HepG2 (cell line): ENCODE data around the gene AHSG. TPM values are rescaled to one million over a fixed set of nuclear protein-coding genes. Genes with fewer than 3 reads are reported as not detected.
A peak's percentile ranks its signal among the peaks of the same experiment; 100 is the strongest.

Source experiments
- AHR ChIP-seq: IDR thresholded peaks from 2 replicates; pipeline ENCODE4 v1.6.1; 2018; ENCODE audit warnings: missing genetic modification reagents, missing compliant biosample characterization
- FOXA3 ChIP-seq: IDR thresholded peaks from 2 replicates; pipeline ENCODE4 v1.6.1; 2016; ENCODE audit warnings: missing genetic modification reagents, missing compliant biosample characterization
- HNRNPL ChIP-seq: fragments of 200-400 bp; formaldehyde crosslinking; IDR thresholded peaks from 2 replicates; pipeline ENCODE4 v1.6.1; 2017; ENCODE audit warnings: mild to moderate bottlenecking, low read depth, low read length
- KDM6A ChIP-seq: IDR thresholded peaks from 2 replicates; pipeline ENCODE4 v1.6.1; 2016; ENCODE audit warnings: low read depth
- MXI1 ChIP-seq: IDR thresholded peaks from 3 replicates; pipeline ENCODE4 v1.6.1; 2012; ENCODE audit warnings: low read depth, low read length, inconsistent platforms, borderline replicate concordance
- NR2F6 ChIP-seq, 2 experiments: IDR thresholded peaks; 2 replicates each; pipeline ENCODE4 v1.6.1; 2016; ENCODE audit warnings: antibody characterized with exemption in 1 of 2, mild to moderate bottlenecking in 1 of 2
- RBM39 ChIP-seq: fragments of 200-400 bp; formaldehyde crosslinking; IDR thresholded peaks from one replicate; pipeline ENCODE4 v1.6.1; 2018; ENCODE audit warnings: antibody characterized with exemption, mild to moderate bottlenecking, low read depth, low read length; ENCODE audit not compliant: poor library complexity, severe bottlenecking
- SALL1 ChIP-seq: sonication (generic); formaldehyde crosslinking; IDR thresholded peaks from 2 replicates; pipeline ENCODE4 v1.8.0; 2022; ENCODE audit warnings: mild to moderate bottlenecking, missing genetic modification reagents
- SMC3 ChIP-seq: IDR thresholded peaks from 2 replicates; pipeline ENCODE4 v1.6.1; 2011; ENCODE audit warnings: low read length, improper control_type of control experiment
- ZBTB20 ChIP-seq: sonication (generic); formaldehyde crosslinking; IDR thresholded peaks from 2 replicates; pipeline ENCODE4 v1.8.1; 2023; ENCODE audit warnings: missing genetic modification reagents, low read depth, mild to moderate bottlenecking, borderline replicate concordance
- ZNF274 ChIP-seq: sonication (generic); formaldehyde crosslinking; IDR thresholded peaks from 2 replicates; pipeline ENCODE4 v1.5.1; 2020; ENCODE audit warnings: mild to moderate bottlenecking, missing genetic modification reagents
- ZNF605 ChIP-seq: sonication (generic); formaldehyde crosslinking; IDR thresholded peaks from 2 replicates; pipeline ENCODE4 v1.8.0; 2022; ENCODE audit warnings: mild to moderate bottlenecking, missing genetic modification reagents
- ZNF607 ChIP-seq: sonication (generic); formaldehyde crosslinking; IDR thresholded peaks from 2 replicates; pipeline ENCODE4 v1.5.1; 2020; ENCODE audit warnings: missing genetic modification reagents, mild to moderate bottlenecking, borderline replicate concordance
- polyA plus RNA-seq, 8 experiments: library from polyadenylated mRNA; depleted of rRNA in 3 of 8; stranded (reverse) in 7 of 8; unstranded in 1 of 8; fragments of >200 nt; fragmentation: Illumina TruSeq in 4 of 8; extraction: Trizol in 4 of 8; gene quantifications; 2 replicates each; pipeline versions ENCODE4 v1.2.1 to v1.2.3, GENCODE V29; 2011 to 2016; ENCODE audit warnings: low read depth in 4 of 8, missing spikeins in 1 of 8, mixed read lengths in 1 of 8; ENCODE audit not compliant: insufficient read depth in 1 of 8
- total RNA-seq, 5 experiments: library from RNA; depleted of rRNA; stranded (reverse); fragments of >200 nt; fragmentation: Illumina TruSeq; extraction: Trizol; gene quantifications; 2 replicates each; pipeline ENCODE4 v1.2.3, GENCODE V29; 2016; ENCODE audit warnings: low read depth in 1 of 5
- TF ChIP-seq, protein P1 (sequence below): sonication (generic); formaldehyde crosslinking; IDR thresholded peaks from 2 replicates; pipeline ENCODE4 v1.5.1; 2020; ENCODE audit warnings: mild to moderate bottlenecking, missing genetic modification reagents, moderate library complexity
- TF ChIP-seq, protein P2 (sequence below): sonication (generic); formaldehyde crosslinking; IDR thresholded peaks from 2 replicates; pipeline ENCODE4 v1.4.0; 2020; ENCODE audit warnings: missing genetic modification reagents, borderline replicate concordance
- TF ChIP-seq, protein P3 (sequence below): sonication (generic); formaldehyde crosslinking; IDR thresholded peaks from 2 replicates; pipeline ENCODE4 v1.9.0; 2021; ENCODE audit warnings: mild to moderate bottlenecking, missing genetic modification reagents

AHSG gene
- total and polyA plus RNA-seq, 2 of the 13 experiments (the other 11 are each of a cell fraction or from before 2014, with no cell fraction given) = 2,043 to 19,152 TPM

DNA sequence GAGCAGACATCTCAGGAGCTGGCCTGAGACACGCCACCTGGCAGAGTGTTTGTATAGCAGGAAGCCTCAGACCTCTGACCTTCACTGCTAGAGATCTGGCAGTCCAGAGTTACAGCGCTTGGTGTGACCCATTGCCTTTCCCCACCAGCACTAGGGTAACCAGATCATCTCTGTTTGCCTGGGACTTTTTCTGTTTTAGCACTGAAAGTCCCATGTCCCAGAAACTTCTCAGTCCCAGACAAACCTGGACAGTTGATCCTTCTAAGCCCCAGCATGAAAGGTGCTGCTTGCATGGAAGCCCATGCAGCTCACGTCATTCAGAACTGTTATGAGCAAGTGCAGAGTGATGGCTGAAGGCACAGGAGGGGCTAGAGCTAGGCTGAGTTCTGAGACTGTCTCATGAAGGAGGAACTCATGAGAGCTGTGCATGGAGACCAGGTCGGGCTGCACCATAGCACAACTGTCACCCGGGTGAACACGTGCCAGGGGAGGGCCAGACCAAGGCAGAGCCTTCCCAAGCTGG is 18.2 kb upstream of the AHSG start (continued):
- peak; percentile 10; the same call in 1 of the 3 replicates for TF ChIP-seq MXI1
- TF ChIP-seq ZNF607 (CRISPR knock-in tag) = no peak
- TF ChIP-seq KDM6A (CRISPR knock-in tag) = no peak
- 0 out of 2 replicates have a peak, but pooled peaks have one; percentile 19 for TF ChIP-seq HNRNPL
- TF ChIP-seq, protein P1, sequence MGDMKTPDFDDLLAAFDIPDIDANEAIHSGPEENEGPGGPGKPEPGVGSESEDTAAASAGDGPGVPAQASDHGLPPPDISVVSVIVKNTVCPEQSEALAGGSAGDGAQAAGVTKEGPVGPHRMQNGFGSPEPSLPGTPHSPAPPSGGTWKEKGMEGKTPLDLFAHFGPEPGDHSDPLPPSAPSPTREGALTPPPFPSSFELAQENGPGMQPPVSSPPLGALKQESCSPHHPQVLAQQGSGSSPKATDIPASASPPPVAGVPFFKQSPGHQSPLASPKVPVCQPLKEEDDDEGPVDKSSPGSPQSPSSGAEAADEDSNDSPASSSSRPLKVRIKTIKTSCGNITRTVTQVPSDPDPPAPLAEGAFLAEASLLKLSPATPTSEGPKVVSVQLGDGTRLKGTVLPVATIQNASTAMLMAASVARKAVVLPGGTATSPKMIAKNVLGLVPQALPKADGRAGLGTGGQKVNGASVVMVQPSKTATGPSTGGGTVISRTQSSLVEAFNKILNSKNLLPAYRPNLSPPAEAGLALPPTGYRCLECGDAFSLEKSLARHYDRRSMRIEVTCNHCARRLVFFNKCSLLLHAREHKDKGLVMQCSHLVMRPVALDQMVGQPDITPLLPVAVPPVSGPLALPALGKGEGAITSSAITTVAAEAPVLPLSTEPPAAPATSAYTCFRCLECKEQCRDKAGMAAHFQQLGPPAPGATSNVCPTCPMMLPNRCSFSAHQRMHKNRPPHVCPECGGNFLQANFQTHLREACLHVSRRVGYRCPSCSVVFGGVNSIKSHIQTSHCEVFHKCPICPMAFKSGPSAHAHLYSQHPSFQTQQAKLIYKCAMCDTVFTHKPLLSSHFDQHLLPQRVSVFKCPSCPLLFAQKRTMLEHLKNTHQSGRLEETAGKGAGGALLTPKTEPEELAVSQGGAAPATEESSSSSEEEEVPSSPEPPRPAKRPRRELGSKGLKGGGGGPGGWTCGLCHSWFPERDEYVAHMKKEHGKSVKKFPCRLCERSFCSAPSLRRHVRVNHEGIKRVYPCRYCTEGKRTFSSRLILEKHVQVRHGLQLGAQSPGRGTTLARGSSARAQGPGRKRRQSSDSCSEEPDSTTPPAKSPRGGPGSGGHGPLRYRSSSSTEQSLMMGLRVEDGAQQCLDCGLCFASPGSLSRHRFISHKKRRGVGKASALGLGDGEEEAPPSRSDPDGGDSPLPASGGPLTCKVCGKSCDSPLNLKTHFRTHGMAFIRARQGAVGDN (CRISPR knock-in tag) = peak; percentile 86
- no peak for TF ChIP-seq SMC3
- no peak for TF ChIP-seq ZBTB20
- TF ChIP-seq, protein P2, sequence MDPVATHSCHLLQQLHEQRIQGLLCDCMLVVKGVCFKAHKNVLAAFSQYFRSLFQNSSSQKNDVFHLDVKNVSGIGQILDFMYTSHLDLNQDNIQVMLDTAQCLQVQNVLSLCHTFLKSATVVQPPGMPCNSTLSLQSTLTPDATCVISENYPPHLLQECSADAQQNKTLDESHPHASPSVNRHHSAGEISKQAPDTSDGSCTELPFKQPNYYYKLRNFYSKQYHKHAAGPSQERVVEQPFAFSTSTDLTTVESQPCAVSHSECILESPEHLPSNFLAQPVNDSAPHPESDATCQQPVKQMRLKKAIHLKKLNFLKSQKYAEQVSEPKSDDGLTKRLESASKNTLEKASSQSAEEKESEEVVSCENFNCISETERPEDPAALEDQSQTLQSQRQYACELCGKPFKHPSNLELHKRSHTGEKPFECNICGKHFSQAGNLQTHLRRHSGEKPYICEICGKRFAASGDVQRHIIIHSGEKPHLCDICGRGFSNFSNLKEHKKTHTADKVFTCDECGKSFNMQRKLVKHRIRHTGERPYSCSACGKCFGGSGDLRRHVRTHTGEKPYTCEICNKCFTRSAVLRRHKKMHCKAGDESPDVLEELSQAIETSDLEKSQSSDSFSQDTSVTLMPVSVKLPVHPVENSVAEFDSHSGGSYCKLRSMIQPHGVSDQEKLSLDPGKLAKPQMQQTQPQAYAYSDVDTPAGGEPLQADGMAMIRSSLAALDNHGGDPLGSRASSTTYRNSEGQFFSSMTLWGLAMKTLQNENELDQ = no peak
- TF ChIP-seq, protein P3, sequence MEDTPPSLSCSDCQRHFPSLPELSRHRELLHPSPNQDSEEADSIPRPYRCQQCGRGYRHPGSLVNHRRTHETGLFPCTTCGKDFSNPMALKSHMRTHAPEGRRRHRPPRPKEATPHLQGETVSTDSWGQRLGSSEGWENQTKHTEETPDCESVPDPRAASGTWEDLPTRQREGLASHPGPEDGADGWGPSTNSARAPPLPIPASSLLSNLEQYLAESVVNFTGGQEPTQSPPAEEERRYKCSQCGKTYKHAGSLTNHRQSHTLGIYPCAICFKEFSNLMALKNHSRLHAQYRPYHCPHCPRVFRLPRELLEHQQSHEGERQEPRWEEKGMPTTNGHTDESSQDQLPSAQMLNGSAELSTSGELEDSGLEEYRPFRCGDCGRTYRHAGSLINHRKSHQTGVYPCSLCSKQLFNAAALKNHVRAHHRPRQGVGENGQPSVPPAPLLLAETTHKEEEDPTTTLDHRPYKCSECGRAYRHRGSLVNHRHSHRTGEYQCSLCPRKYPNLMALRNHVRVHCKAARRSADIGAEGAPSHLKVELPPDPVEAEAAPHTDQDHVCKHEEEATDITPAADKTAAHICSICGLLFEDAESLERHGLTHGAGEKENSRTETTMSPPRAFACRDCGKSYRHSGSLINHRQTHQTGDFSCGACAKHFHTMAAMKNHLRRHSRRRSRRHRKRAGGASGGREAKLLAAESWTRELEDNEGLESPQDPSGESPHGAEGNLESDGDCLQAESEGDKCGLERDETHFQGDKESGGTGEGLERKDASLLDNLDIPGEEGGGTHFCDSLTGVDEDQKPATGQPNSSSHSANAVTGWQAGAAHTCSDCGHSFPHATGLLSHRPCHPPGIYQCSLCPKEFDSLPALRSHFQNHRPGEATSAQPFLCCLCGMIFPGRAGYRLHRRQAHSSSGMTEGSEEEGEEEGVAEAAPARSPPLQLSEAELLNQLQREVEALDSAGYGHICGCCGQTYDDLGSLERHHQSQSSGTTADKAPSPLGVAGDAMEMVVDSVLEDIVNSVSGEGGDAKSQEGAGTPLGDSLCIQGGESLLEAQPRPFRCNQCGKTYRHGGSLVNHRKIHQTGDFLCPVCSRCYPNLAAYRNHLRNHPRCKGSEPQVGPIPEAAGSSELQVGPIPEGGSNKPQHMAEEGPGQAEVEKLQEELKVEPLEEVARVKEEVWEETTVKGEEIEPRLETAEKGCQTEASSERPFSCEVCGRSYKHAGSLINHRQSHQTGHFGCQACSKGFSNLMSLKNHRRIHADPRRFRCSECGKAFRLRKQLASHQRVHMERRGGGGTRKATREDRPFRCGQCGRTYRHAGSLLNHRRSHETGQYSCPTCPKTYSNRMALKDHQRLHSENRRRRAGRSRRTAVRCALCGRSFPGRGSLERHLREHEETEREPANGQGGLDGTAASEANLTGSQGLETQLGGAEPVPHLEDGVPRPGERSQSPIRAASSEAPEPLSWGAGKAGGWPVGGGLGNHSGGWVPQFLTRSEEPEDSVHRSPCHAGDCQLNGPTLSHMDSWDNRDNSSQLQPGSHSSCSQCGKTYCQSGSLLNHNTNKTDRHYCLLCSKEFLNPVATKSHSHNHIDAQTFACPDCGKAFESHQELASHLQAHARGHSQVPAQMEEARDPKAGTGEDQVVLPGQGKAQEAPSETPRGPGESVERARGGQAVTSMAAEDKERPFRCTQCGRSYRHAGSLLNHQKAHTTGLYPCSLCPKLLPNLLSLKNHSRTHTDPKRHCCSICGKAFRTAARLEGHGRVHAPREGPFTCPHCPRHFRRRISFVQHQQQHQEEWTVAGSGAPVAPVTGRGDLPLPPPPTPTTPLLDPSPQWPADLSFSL (CRISPR knock-in tag) = no peak
- TF ChIP-seq FOXA3 (CRISPR knock-in tag) = peak; percentile 14; the same call in 1 of the 2 replicates
- TF ChIP-seq RBM39 = no peak
- peak; percentile 71 for TF ChIP-seq SALL1 (CRISPR knock-in tag)
- TF ChIP-seq AHR (CRISPR knock-in tag) = peak; percentile 68; the same call in 1 of the 2 replicates
- peak; percentile 64; the same call in 1 of the 2 replicates for TF ChIP-seq ZNF605 (CRISPR knock-in tag)
- peak; percentile 75 for TF ChIP-seq NR2F6 (IDR thresholded peaks at IDR 0.05)
- peak; percentile 75 for TF ChIP-seq NR2F6 (CRISPR knock-in tag; IDR thresholded peaks at IDR 0.05)
- no peak for TF ChIP-seq ZNF274 (CRISPR knock-in tag)
